HepG2 (cell line): ENCODE data around the gene TWNK. TPM values are rescaled to one million over a fixed set of nuclear protein-coding genes. Genes with fewer than 3 reads are reported as not detected.

Experiments
- ATAC-seq: fragments of 200-7000 bp; cut with Tn5 transposase; 3 replicates; pipeline ENCODE4 v1.9.1; 2020; ENCODE audit warnings: mild to moderate bottlenecking, moderate library complexity
- BruUV-seq: library from RNA; stranded (reverse); fragments of 400-500 nt; replicated peaks from 2 replicates; lab custom pipeline; 2021; lab: Mats Ljungman, UMichigan
- CTCF ChIA-PET: fragments of 300-600 bp; formaldehyde crosslinking; extraction: SDS; loops from one replicate; lab custom pipeline; 2021; ENCODE audit warnings: low total read pairs, inconsistent platforms, low intra/inter-chr PET ratio; lab: Yijun Ruan, JAX
- POLR2A ChIA-PET: fragments of 350-600 bp; sonication (Branson Sonifier 250); formaldehyde crosslinking; loops from one replicate; lab custom pipeline; 2020; ENCODE audit warnings: antibody characterized with exemption, inconsistent platforms; lab: Yijun Ruan, JAX
- DNase-seq: peaks from one replicate; pipeline ENCODE4 v3.0.0-alpha.2; 2015; ENCODE audit warnings: low spot score
- FAIRE-seq: peaks from 3 replicates; lab custom pipeline; 2011; peaks lifted over from hg19 to GRCh38; lab: Jason Lieb, UNC
- H2AFZ ChIP-seq: one replicate; pipeline ENCODE4 v1.6.1; 2011; ENCODE audit warnings: low read length, inconsistent platforms
- H3K27ac ChIP-seq: fragments of 300-600 bp; 3 replicates; pipeline ENCODE4 v1.8.0; 2011; ENCODE audit warnings: mixed run types, mild to moderate bottlenecking, mixed read lengths, low read length, inconsistent platforms; ENCODE audit not compliant: insufficient read depth; ENCODE audit errors: extremely low read length
- H3K27me3 ChIP-seq, 2 experiments: fragments of 200-600 bp in 1 of 2; 2 replicates in 1 of 2; 3 replicates in 1 of 2; pipeline versions ENCODE4 v1.6.0 to v1.8.0; 2011; ENCODE audit warnings: low read length in 2 of 2, mild to moderate bottlenecking in 2 of 2, moderate library complexity in 2 of 2, inconsistent platforms in 1 of 2; ENCODE audit not compliant: insufficient read depth in 2 of 2, control insufficient read depth in 1 of 2
- H3K36me3 ChIP-seq, 2 experiments: fragments of 200-600 bp in 1 of 2; replicated peaks in 1 of 2; 2 replicates in 1 of 2; 3 replicates in 1 of 2; pipeline versions ENCODE4 v1.5.1 to v1.8.0; 2011; ENCODE audit warnings: low read length in 2 of 2, inconsistent platforms in 1 of 2; ENCODE audit not compliant: insufficient read depth in 2 of 2, control insufficient read depth in 1 of 2
- H3K4me1 ChIP-seq: 2 replicates; pipeline ENCODE4 v1.5.1; 2012; ENCODE audit warnings: low read length, inconsistent platforms; ENCODE audit not compliant: insufficient read depth
- H3K4me2 ChIP-seq: 2 replicates; pipeline ENCODE4 v1.6.0; 2011; ENCODE audit warnings: low read depth, low read length, inconsistent platforms
- H3K4me3 ChIP-seq, 3 experiments: fragments of 200-600 bp in 1 of 3; sonication (generic), shearing (Covaris generic) in 1 of 3; replicated peaks in 1 of 3; 2 replicates each; pipeline ENCODE4 v1.5.1; 2011 to 2016; ENCODE audit warnings: low read length in 3 of 3, inconsistent platforms in 2 of 3, low read depth in 2 of 3, mild to moderate bottlenecking in 2 of 3, control low read depth in 1 of 3, mixed read lengths in 1 of 3; ENCODE audit not compliant: insufficient read depth in 1 of 3
- H3K79me2 ChIP-seq: one replicate; pipeline ENCODE4 v1.6.1; 2011; ENCODE audit warnings: low read length, inconsistent platforms; ENCODE audit not compliant: insufficient read depth
- H3K9ac ChIP-seq: 2 replicates; pipeline ENCODE4 v1.6.0; 2011; ENCODE audit warnings: mild to moderate bottlenecking, low read depth, low read length, inconsistent platforms; ENCODE audit not compliant: insufficient read depth
- H3K9me3 ChIP-seq: 2 replicates; pipeline ENCODE4 v1.5.1; 2012; ENCODE audit warnings: mild to moderate bottlenecking, low read length
- H4K20me1 ChIP-seq: 2 replicates; pipeline ENCODE4 v1.6.0; 2011; ENCODE audit warnings: inconsistent platforms, mild to moderate bottlenecking, low read length, moderate library complexity; ENCODE audit not compliant: insufficient read depth
- HOXA3 ChIP-seq: sonication (generic); formaldehyde crosslinking; IDR thresholded peaks from 2 replicates; pipeline ENCODE4 v1.5.0; 2020; ENCODE audit warnings: missing genetic modification reagents
- MTERF4 ChIP-seq: sonication (generic); formaldehyde crosslinking; IDR thresholded peaks from 2 replicates; pipeline ENCODE4 v1.8.0; 2023; ENCODE audit warnings: mild to moderate bottlenecking, missing genetic modification reagents
- NR1H2 ChIP-seq: sonication (generic); formaldehyde crosslinking; IDR thresholded peaks from 2 replicates; pipeline ENCODE4 v1.8.1; 2022; ENCODE audit warnings: low read depth, missing genetic modification reagents, borderline replicate concordance
- ZBTB7B ChIP-seq: sonication (generic); formaldehyde crosslinking; IDR thresholded peaks from 2 replicates; pipeline ENCODE4 v1.4.0; 2020; ENCODE audit warnings: missing genetic modification reagents
- ZC3H13 ChIP-seq: sonication (generic); formaldehyde crosslinking; IDR thresholded peaks from 2 replicates; pipeline ENCODE4 v1.8.1; 2023; ENCODE audit warnings: mild to moderate bottlenecking, missing genetic modification reagents, moderate library complexity
- ZNF33A ChIP-seq: sonication (generic); formaldehyde crosslinking; IDR thresholded peaks from 2 replicates; pipeline ENCODE4 v1.5.1; 2020; ENCODE audit warnings: missing genetic modification reagents, mild to moderate bottlenecking, moderate library complexity, borderline replicate concordance
- ZNF441 ChIP-seq: sonication (generic); formaldehyde crosslinking; IDR thresholded peaks from 2 replicates; pipeline ENCODE4 v1.7.0; 2021; ENCODE audit warnings: missing genetic modification reagents, borderline replicate concordance
- ZNF503 ChIP-seq: sonication (generic); formaldehyde crosslinking; IDR thresholded peaks from 2 replicates; pipeline ENCODE4 v1.4.0; 2020; ENCODE audit warnings: missing genetic modification reagents
- ZNF543 ChIP-seq: sonication (generic); formaldehyde crosslinking; IDR thresholded peaks from 2 replicates; pipeline ENCODE4 v1.4.0; 2020; ENCODE audit warnings: mild to moderate bottlenecking, missing genetic modification reagents
- ZNF550 ChIP-seq: sonication (generic); formaldehyde crosslinking; IDR thresholded peaks from 2 replicates; pipeline ENCODE4 v1.4.0; 2020; ENCODE audit warnings: mild to moderate bottlenecking, missing genetic modification reagents, borderline replicate concordance
- ZNF614 ChIP-seq: IDR thresholded peaks from 2 replicates; pipeline ENCODE4 v1.6.1; 2018; ENCODE audit warnings: missing biosample characterization, missing genetic modification reagents, inconsistent platforms, borderline replicate concordance
- ZNF772 ChIP-seq: sonication (generic); formaldehyde crosslinking; IDR thresholded peaks from 2 replicates; pipeline ENCODE4 v1.5.0; 2020; ENCODE audit warnings: mild to moderate bottlenecking, missing genetic modification reagents
- WGBS: methylation state at CpG from one replicate; pipeline ENCODE4 v1.1.6; 2017; ENCODE audit warnings: low lambda C conversion rate; 5-methylcytosine and 5-hydroxymethylcytosine counted together
- in situ Hi-C: cut with HindIII; loops from 2 replicates; pipeline ENCODE4 v1.10.0; 2017; ENCODE audit warnings: low pct_unique_long_range_greater_than_20kb; ENCODE audit not compliant: extremely low pct_ligation_motif_present
- intact Hi-C: fragments of 100-400 bp; cut with micrococcal nuclease; formaldehyde crosslinking; loops from one replicate; pipeline ENCODE4 v1.10.0; 2022; ENCODE audit not compliant: unreplicated experiment
- polyA plus RNA-seq, 8 experiments: library from polyadenylated mRNA; depleted of rRNA in 3 of 8; stranded (reverse) in 7 of 8; unstranded in 1 of 8; fragments of >200 nt; fragmentation: Illumina TruSeq in 4 of 8; extraction: Trizol in 4 of 8; gene quantifications; 2 replicates each; pipeline versions ENCODE4 v1.2.1 to v1.2.3, GENCODE V29; 2011 to 2016; ENCODE audit warnings: low read depth in 4 of 8, missing spikeins in 1 of 8, mixed read lengths in 1 of 8; ENCODE audit not compliant: insufficient read depth in 1 of 8
- total RNA-seq, 5 experiments: library from RNA; depleted of rRNA; stranded (reverse); fragments of >200 nt; fragmentation: Illumina TruSeq; extraction: Trizol; gene quantifications; 2 replicates each; pipeline ENCODE4 v1.2.3, GENCODE V29; 2016; ENCODE audit warnings: low read depth in 1 of 5
- TF ChIP-seq, protein P1 (sequence below): sonication (generic); formaldehyde crosslinking; IDR thresholded peaks from 2 replicates; pipeline ENCODE4 v1.9.0; 2021; ENCODE audit warnings: missing genetic modification reagents, mild to moderate bottlenecking, borderline replicate concordance
- TF ChIP-seq, protein P2 (sequence below): sonication (generic); formaldehyde crosslinking; IDR thresholded peaks from 2 replicates; pipeline ENCODE4 v1.5.0; 2020; ENCODE audit warnings: mild to moderate bottlenecking, missing genetic modification reagents, borderline replicate concordance

Gene TWNK
- total and polyA plus RNA-seq, 2 of the 13 experiments (the other 11 are each of a cell fraction or from before 2014, with no cell fraction given), result 10.7 to 16.5 TPM

DNA sequence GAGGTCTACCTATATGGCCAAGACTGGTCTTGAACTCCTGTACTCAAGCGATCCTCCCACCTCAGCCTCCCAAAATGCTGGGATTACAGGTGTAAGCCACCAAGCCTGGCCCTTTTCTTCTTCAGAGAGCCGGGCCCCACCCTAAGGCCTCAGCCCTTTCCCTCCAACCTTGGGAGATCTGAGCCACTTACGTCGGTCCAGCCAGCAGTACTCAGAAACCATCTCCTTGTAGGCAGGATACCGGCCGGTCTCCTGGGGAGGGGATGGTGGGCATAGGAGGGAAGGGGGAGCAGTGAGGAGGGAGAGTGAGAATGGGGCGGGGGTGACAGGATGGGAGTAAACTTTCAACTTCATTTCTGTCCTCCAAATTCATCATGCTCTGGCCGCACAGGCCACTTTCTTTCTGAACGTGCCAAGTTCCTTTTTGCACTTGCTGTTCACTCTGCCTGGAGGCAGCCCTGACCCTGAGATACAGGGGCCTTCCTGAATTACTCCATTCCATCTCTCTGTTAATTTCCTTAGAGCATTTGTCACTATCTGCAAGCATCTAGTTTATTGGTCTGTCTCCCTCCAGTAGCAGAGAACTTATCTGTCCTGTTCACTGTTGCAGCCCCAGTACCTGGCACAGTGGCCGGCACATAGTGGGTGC lies 33.2 kb downstream of the TWNK start (continued):
- TF ChIP-seq ZNF550 (CRISPR knock-in tag), result no peak
- no peak for TF ChIP-seq NR1H2
- TF ChIP-seq, protein P1, sequence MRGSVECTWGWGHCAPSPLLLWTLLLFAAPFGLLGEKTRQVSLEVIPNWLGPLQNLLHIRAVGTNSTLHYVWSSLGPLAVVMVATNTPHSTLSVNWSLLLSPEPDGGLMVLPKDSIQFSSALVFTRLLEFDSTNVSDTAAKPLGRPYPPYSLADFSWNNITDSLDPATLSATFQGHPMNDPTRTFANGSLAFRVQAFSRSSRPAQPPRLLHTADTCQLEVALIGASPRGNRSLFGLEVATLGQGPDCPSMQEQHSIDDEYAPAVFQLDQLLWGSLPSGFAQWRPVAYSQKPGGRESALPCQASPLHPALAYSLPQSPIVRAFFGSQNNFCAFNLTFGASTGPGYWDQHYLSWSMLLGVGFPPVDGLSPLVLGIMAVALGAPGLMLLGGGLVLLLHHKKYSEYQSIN (CRISPR knock-in tag), result no peak

DNA sequence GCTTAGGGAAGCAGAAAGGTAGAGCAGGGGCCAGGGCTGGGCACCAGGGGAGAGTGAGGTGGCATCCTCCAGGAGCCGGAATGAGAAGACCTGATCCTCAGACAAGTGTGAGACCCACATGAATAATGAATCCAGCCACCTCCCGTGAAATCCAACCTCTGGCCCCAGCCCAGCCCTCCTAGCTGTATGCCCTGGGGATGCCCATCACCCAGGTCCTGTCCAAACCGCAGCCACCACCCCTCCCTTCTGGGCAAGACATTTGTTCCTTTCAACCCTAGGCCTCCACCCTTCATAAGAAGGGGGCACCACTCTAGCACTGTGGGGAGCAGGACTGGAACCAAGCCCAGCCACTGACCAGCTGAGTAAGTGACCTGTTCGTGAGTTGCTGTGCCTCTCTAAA lies 33.9 kb downstream of the TWNK start:
- WGBS, result 8% methylated on average over 4 of the region's 4 CpGs
- no peak for ATAC-seq
- BruUV-seq, result no TSS peak
- no peak for TF ChIP-seq ZNF441
- TF ChIP-seq ZNF543 (CRISPR knock-in tag), result no peak
- TF ChIP-seq ZNF503 (CRISPR knock-in tag), result no peak
- TF ChIP-seq ZNF33A (CRISPR knock-in tag), result no peak
- no peak for TF ChIP-seq ZNF614 (CRISPR knock-in tag)
- no peak for TF ChIP-seq ZBTB7B (CRISPR knock-in tag)
- TF ChIP-seq, protein P2, sequence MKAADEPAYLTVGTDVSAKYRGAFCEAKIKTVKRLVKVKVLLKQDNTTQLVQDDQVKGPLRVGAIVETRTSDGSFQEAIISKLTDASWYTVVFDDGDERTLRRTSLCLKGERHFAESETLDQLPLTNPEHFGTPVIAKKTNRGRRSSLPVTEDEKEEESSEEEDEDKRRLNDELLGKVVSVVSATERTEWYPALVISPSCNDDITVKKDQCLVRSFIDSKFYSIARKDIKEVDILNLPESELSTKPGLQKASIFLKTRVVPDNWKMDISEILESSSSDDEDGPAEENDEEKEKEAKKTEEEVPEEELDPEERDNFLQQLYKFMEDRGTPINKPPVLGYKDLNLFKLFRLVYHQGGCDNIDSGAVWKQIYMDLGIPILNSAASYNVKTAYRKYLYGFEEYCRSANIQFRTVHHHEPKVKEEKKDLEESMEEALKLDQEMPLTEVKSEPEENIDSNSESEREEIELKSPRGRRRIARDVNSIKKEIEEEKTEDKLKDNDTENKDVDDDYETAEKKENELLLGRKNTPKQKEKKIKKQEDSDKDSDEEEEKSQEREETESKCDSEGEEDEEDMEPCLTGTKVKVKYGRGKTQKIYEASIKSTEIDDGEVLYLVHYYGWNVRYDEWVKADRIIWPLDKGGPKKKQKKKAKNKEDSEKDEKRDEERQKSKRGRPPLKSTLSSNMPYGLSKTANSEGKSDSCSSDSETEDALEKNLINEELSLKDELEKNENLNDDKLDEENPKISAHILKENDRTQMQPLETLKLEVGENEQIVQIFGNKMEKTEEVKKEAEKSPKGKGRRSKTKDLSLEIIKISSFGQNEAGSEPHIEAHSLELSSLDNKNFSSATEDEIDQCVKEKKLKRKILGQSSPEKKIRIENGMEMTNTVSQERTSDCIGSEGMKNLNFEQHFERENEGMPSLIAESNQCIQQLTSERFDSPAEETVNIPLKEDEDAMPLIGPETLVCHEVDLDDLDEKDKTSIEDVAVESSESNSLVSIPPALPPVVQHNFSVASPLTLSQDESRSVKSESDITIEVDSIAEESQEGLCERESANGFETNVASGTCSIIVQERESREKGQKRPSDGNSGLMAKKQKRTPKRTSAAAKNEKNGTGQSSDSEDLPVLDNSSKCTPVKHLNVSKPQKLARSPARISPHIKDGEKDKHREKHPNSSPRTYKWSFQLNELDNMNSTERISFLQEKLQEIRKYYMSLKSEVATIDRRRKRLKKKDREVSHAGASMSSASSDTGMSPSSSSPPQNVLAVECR (CRISPR knock-in tag), result no peak
- no peak for TF ChIP-seq MTERF4 (CRISPR knock-in tag)
- no peak for TF ChIP-seq ZNF772
- TF ChIP-seq ZC3H13 (CRISPR knock-in tag), result no peak
- TF ChIP-seq HOXA3, result no peak

More for the DNA sequence above, 33.9 kb downstream of the TWNK start:
- Histone ChIP-seq H3K9me3 (no peaks in the 10 kb centered on the region), H3K27me3 (peaks cover 1 to 13% of the 10 kb centered on the region in 2 experiments; a peak in 2 of 5 replicates), H3K4me3 (no peak overlapping the region), H3K4me2 (no peak overlapping the region), H3K79me2 (no peaks in the 10 kb centered on the region), H3K27ac (no peak overlapping the region), H3K9ac (no peak overlapping the region), H4K20me1 (no peaks in the 10 kb centered on the region), H2AFZ (no peak overlapping the region), H3K36me3 (no peaks in the 10 kb centered on the region), H3K4me1 (peaks cover 18% of the 10 kb centered on the region)
- intact Hi-C loops, result no loop called here
- no peak for FAIRE-seq
- no peak for DNase-seq
- in situ Hi-C loops, result no loop called here
- ChIA-PET CTCF (no interaction called here), POLR2A (no interaction called here)
